ENCODE results near the gene MRPL21.

DNA sequence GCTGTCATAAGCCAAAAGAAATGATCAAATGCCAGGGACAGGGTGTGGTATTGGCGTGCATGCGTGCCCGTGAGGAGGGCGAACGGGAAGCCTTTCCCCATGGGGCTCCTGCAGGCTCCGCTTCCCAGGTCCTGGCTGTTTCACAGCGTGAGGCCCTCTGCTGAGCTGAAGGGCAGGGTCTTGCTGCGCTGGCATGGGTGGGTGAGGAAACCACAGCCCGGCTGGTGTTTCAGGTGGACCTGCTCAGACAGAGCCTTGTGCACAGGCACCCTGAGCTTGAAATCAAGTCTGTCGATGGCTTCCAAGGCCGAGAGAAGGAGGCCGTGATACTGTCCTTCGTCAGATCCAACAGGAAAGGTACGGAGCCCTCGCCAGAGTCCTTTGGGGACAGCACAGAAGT, 31.4 kb upstream of the MRPL21 start:
- TF ChIP-seq ZFP36 (IDR thresholded peaks at IDR 0.05; ENCODE audit: borderline replicate concordance, partially characterized antibody) = no peak
- TF ChIP-seq GATA3 (IDR thresholded peaks at IDR 0.05; ENCODE audit: borderline replicate concordance) = no peak
- TF ChIP-seq MYC (IDR thresholded peaks at IDR 0.05; ENCODE audit: borderline replicate concordance, low read length) = no peak
- no peak for TF ChIP-seq CTCF (IDR thresholded peaks at IDR 0.05)
- TF ChIP-seq, protein P1, sequence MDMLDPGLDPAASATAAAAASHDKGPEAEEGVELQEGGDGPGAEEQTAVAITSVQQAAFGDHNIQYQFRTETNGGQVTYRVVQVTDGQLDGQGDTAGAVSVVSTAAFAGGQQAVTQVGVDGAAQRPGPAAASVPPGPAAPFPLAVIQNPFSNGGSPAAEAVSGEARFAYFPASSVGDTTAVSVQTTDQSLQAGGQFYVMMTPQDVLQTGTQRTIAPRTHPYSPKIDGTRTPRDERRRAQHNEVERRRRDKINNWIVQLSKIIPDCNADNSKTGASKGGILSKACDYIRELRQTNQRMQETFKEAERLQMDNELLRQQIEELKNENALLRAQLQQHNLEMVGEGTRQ (IDR thresholded peaks at IDR 0.05) = no peak
- TF ChIP-seq, protein P2, sequence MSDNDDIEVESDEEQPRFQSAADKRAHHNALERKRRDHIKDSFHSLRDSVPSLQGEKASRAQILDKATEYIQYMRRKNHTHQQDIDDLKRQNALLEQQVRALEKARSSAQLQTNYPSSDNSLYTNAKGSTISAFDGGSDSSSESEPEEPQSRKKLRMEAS (IDR thresholded peaks at IDR 0.05) = no peak
- no peak for TF ChIP-seq NFE2L2 (conservative IDR thresholded peaks at IDR 0.05; ENCODE audit: low read length)
- no peak for TF ChIP-seq SREBF2 (IDR thresholded peaks at IDR 0.05)
- TF ChIP-seq JUNB (IDR thresholded peaks at IDR 0.05) = no peak

Data from A549 (cell line).